Mammary epithelial cell (primary cell): ENCODE results near the gene SLC28A1.

Experiments
- EZH2 ChIP-seq: IDR thresholded peaks from 2 replicates; pipeline ENCODE4 v1.6.1; 2012; ENCODE audit warnings: low read length, inconsistent platforms, borderline replicate concordance
- TF ChIP-seq, protein P1 (sequence below), 2 donors: IDR thresholded peaks in 1 of 2; conservative IDR thresholded peaks in 1 of 2; 2 replicates each; pipeline ENCODE4 v1.5.1; 2011 to 2012; ENCODE audit warnings: inconsistent platforms in 2 of 2, low read length in 2 of 2, mild to moderate bottlenecking in 2 of 2, control low read depth in 1 of 2, low read depth in 1 of 2; ENCODE audit not compliant: insufficient read depth in 1 of 2; ENCODE audit errors: extremely low read depth in 1 of 2

DNA sequence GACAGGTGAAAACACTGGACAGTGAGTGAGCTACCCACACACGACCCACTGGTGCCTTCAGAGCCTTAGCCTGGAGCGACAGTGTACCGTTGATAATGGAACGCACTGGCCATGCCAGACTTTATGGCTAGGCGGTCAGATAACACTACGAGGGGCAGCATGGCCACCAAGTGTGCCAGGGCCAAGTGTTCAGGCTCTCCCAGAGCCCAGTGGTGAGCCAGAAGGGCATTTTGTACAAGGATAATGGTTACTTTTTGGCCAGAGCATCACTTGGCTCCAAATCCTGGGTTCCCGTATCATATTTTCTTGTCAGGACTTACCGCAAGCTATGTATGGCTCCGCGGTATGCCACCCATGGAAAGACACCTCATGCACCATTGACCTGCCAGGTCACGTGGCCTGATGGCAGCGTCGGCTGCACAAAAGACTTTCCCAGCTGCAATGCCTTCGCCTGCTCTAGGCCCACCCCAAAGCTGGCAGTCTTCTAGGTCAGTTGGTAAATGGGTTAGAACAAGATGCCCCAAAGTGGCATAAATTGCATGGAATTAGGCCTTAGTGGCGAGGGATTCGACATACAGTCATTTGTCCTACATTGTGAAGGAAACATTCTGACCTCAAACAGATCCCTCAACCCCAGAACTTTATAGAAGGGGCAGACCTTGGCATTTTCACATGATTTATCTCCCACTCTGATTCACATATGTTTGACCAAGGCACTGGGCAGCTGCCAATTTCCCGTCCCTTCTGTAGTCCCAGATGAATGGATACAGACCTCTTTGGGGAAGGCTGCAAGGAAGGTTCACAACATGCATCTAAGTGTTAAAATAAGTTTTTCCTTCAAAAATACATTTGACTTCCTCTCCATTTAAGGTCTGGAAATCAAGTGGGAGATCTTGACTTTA lies 12.2 kb upstream of the SLC28A1 start:
- TF ChIP-seq, protein P1, sequence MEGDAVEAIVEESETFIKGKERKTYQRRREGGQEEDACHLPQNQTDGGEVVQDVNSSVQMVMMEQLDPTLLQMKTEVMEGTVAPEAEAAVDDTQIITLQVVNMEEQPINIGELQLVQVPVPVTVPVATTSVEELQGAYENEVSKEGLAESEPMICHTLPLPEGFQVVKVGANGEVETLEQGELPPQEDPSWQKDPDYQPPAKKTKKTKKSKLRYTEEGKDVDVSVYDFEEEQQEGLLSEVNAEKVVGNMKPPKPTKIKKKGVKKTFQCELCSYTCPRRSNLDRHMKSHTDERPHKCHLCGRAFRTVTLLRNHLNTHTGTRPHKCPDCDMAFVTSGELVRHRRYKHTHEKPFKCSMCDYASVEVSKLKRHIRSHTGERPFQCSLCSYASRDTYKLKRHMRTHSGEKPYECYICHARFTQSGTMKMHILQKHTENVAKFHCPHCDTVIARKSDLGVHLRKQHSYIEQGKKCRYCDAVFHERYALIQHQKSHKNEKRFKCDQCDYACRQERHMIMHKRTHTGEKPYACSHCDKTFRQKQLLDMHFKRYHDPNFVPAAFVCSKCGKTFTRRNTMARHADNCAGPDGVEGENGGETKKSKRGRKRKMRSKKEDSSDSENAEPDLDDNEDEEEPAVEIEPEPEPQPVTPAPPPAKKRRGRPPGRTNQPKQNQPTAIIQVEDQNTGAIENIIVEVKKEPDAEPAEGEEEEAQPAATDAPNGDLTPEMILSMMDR (conservative IDR thresholded peaks at IDR 0.05 in 1 of 2, IDR thresholded peaks at IDR 0.05 in 1 of 2; ENCODE audit: extremely low read depth in 1 of 2, insufficient read depth in 1 of 2, low read depth in 1 of 2, low read length in 2 of 2), result no peak
- TF ChIP-seq EZH2, result no peak
